DOHH2 (cell line): ENCODE data around the gene CCDC66.

Source experiments
- H3F3A ChIP-seq: fragments of 200-600 bp; sonication (generic), shearing (Covaris generic); 2 replicates; pipeline ENCODE4 v1.6.0; 2016; ENCODE audit warnings: antibody characterized with exemption, mild to moderate bottlenecking; ENCODE audit not compliant: control insufficient read depth, insufficient read depth
- H3K27ac ChIP-seq: fragments of 200-600 bp; sonication (generic); 2 replicates; pipeline ENCODE4 v1.5.1; 2014; ENCODE audit warnings: low read depth, mild to moderate bottlenecking, low read length, moderate library complexity
- H3K27me3 ChIP-seq: fragments of 200-600 bp; sonication (generic); 2 replicates; pipeline ENCODE4 v1.6.1; 2014; ENCODE audit warnings: mild to moderate bottlenecking, low read length, mixed read lengths; ENCODE audit not compliant: control insufficient read depth
- H3K36me3 ChIP-seq: fragments of 200-600 bp; sonication (generic); 2 replicates; pipeline ENCODE4 v1.6.1; 2014; ENCODE audit warnings: mild to moderate bottlenecking, low read length, moderate library complexity, mixed read lengths; ENCODE audit not compliant: control insufficient read depth
- H3K4me1 ChIP-seq: fragments of 200-600 bp; sonication (generic); 2 replicates; pipeline ENCODE4 v1.6.1; 2014; ENCODE audit warnings: mild to moderate bottlenecking, low read length, mixed read lengths; ENCODE audit not compliant: control insufficient read depth
- H3K4me2 ChIP-seq: fragments of 200-600 bp; sonication (generic); 2 replicates; pipeline ENCODE4 v1.6.0; 2014; ENCODE audit warnings: mild to moderate bottlenecking, low read length, moderate library complexity
- H3K4me3 ChIP-seq: fragments of 200-600 bp; sonication (generic); 2 replicates; pipeline ENCODE4 v1.5.1; 2014; ENCODE audit warnings: mild to moderate bottlenecking, low read length, mixed read lengths
- H3K79me2 ChIP-seq: fragments of 200-600 bp; sonication (generic); 2 replicates; pipeline ENCODE4 v1.6.1; 2014; ENCODE audit warnings: mild to moderate bottlenecking, low read length, mixed read lengths; ENCODE audit not compliant: control insufficient read depth
- H3K9me2 ChIP-seq: fragments of 200-600 bp; sonication (generic); replicated peaks from 2 replicates; pipeline ENCODE4 v1.6.1; 2014; ENCODE audit warnings: mild to moderate bottlenecking, low read length, mixed read lengths; ENCODE audit not compliant: control insufficient read depth
- H3K9me3 ChIP-seq: fragments of 200-600 bp; sonication (generic); 2 replicates; pipeline ENCODE4 v1.6.1; 2014; ENCODE audit warnings: antibody characterized with exemption, low read length, mixed read lengths; ENCODE audit not compliant: control insufficient read depth, insufficient read depth
- H4K20me1 ChIP-seq: fragments of 200-600 bp; sonication (generic); 2 replicates; pipeline ENCODE4 v1.6.0; 2014; ENCODE audit warnings: low read depth, mild to moderate bottlenecking, antibody characterized with exemption, low read length, moderate library complexity; ENCODE audit not compliant: control insufficient read depth, insufficient read depth
- CTCF ChIP-seq: fragments of 200-600 bp; sonication (generic); IDR thresholded peaks from one replicate; pipeline ENCODE4 v1.5.1; 2014; ENCODE audit warnings: antibody characterized with exemption, mild to moderate bottlenecking, low read depth, low read length; ENCODE audit not compliant: poor library complexity, severe bottlenecking
- EZH2phosphoT487 ChIP-seq: fragments of 200-600 bp; sonication (generic); IDR thresholded peaks from 2 replicates; pipeline ENCODE4 v1.6.1; 2017; ENCODE audit warnings: borderline replicate concordance, mild to moderate bottlenecking, antibody characterized with exemption, low read length, moderate library complexity, mixed read lengths

CCDC66 gene

GRCh38 chr3:56633602-56634535 lies 76.9 kb downstream of the CCDC66 start:
- TF ChIP-seq EZH2phosphoT487 = no peak
- no peak for TF ChIP-seq CTCF
- Histone ChIP-seq H3K27ac (no peak overlapping the region), H3K4me3 (no peak overlapping the region), H4K20me1 (no peaks in the 10 kb centered on the region), H3F3A (no peaks in the 10 kb centered on the region), H3K4me2 (no peak overlapping the region), H3K4me1 (no peaks in the 10 kb centered on the region), H3K9me3 (no peaks in the 10 kb centered on the region), H3K36me3 (peaks cover 71% of the 10 kb centered on the region), H3K9me2 (no peaks in the 10 kb centered on the region), H3K27me3 (no peaks in the 10 kb centered on the region), H3K79me2 (no peaks in the 10 kb centered on the region)

GRCh38 chr3:56645407-56645806 lies 88.4 kb downstream of the CCDC66 start:
- Histone ChIP-seq H3K4me1 (no peaks in the 10 kb centered on the region), H3K9me3 (no peaks in the 10 kb centered on the region), H3K27ac (no peak overlapping the region), H3K9me2 (no peaks in the 10 kb centered on the region), H3F3A (no peaks in the 10 kb centered on the region), H3K36me3 (peaks cover 86% of the 10 kb centered on the region), H3K79me2 (peaks cover 22% of the 10 kb centered on the region), H3K27me3 (no peaks in the 10 kb centered on the region), H4K20me1 (no peaks in the 10 kb centered on the region), H3K4me2 (no peak overlapping the region), H3K4me3 (no peak overlapping the region)
- TF ChIP-seq CTCF = no peak

GRCh38 chr3:56654460-56654859 lies 97.5 kb downstream of the CCDC66 start:
- no peak overlapping the region for H3K4me3 ChIP-seq
- no peaks in the 10 kb centered on the region for H3K4me1 ChIP-seq
- H3K27ac ChIP-seq = no peak overlapping the region
- H3K9me3 ChIP-seq = no peaks in the 10 kb centered on the region
- H3K9me2 ChIP-seq = no peaks in the 10 kb centered on the region
- TF ChIP-seq CTCF (no peak), EZH2phosphoT487 (no peak)
- no peaks in the 10 kb centered on the region for H4K20me1 ChIP-seq
- H3K27me3 ChIP-seq = no peaks in the 10 kb centered on the region
- H3K4me2 ChIP-seq = no peak overlapping the region
- no peaks in the 10 kb centered on the region for H3F3A ChIP-seq
- peaks cover 74% of the 10 kb centered on the region for H3K79me2 ChIP-seq
- H3K36me3 ChIP-seq = peaks cover 90% of the 10 kb centered on the region
